ENCODE measurements around the gene FBXW2.
"Not testable (repeated sequence)": the region's sequence is repeated elsewhere in the genome, so short reads cannot be mapped to it uniquely, and the experiment has no call there.

The FBXW2 gene

GRCh38 chr9:120778758-120779157 is 14.5 kb downstream of the FBXW2 start:
- DNase-seq: no peak

- no peak for DNase-seq
Measured at GRCh38 chr9:120777229-120777628, 16.0 kb downstream of the FBXW2 start.

GRCh38 chr9:120776788-120777187 is 16.4 kb downstream of the FBXW2 start:
- no peak for DNase-seq

GRCh38 chr9:120775859-120776258 is 17.4 kb downstream of the FBXW2 start:
- no peak for DNase-seq

GRCh38 chr9:120774719-120775118 is 18.5 kb downstream of the FBXW2 start:
- DNase-seq: no peak

- no peak for DNase-seq
Measured at GRCh38 chr9:120773256-120773655, 20.0 kb downstream of the FBXW2 start.

- peak in 1 of 2 donors; percentile 4 for DNase-seq
Measured at GRCh38 chr9:120770931-120771330, 22.3 kb downstream of the FBXW2 start.

- DNase-seq: no peak
Measured at GRCh38 chr9:120768886-120769285, 24.3 kb downstream of the FBXW2 start.

GRCh38 chr9:120768247-120768646 is 25.0 kb downstream of the FBXW2 start:
- DNase-seq: no peak

- no peak for DNase-seq
Measured at GRCh38 chr9:120767451-120767850, 25.8 kb downstream of the FBXW2 start.

- DNase-seq: no peak
Measured at GRCh38 chr9:120765910-120766425, 27.2 kb downstream of the FBXW2 start.

GRCh38 chr9:120764476-120764875 is 28.7 kb downstream of the FBXW2 start:
- DNase-seq: no peak

- no peak for DNase-seq
Measured at GRCh38 chr9:120761006-120761405, 32.2 kb downstream of the FBXW2 start.

GRCh38 chr9:120759755-120760400 is 33.3 kb downstream of the FBXW2 start:
- no peak for DNase-seq

GRCh38 chr9:120758544-120758943 is 34.7 kb downstream of the FBXW2 start:
- no peak for DNase-seq

GRCh38 chr9:120757026-120757913 is 35.9 kb downstream of the FBXW2 start:
- DNase-seq: no peak

GRCh38 chr9:120756531-120756930 is 36.7 kb downstream of the FBXW2 start:
- DNase-seq: no peak

GRCh38 chr9:120755810-120756434 is 37.3 kb downstream of the FBXW2 start:
- peak; percentile 60 to 80 for DNase-seq

GRCh38 chr9:120755044-120755443 is 38.2 kb downstream of the FBXW2 start:
- no peak for DNase-seq

- DNase-seq: no peak
Measured at GRCh38 chr9:120750421-120750820, 42.8 kb downstream of the FBXW2 start.

- not testable (repeated sequence) for DNase-seq
Measured at GRCh38 chr9:120746366-120746765, 46.9 kb downstream of the FBXW2 start.

- DNase-seq: no peak
Measured at GRCh38 chr9:120745278-120745677, 47.9 kb downstream of the FBXW2 start.

- DNase-seq: peak in 1 of 2 donors; percentile 40
Measured at GRCh38 chr9:120742951-120743416, 50.2 kb downstream of the FBXW2 start.
